HAP-1 (cell line): Measurements from ENCODE around the gene NRG3.
"Not testable (repeated sequence)": the region's sequence is repeated elsewhere in the genome, so short reads cannot be mapped to it uniquely, and the experiment has no call there.

Source experiments
- DNase-seq, 2 experiments: peaks; one replicate each; pipeline ENCODE4 v3.0.0-alpha.2; 2016 to 2020; ENCODE audit warnings: low spot score in 2 of 2
- H3K27me3 ChIP-seq: fragments of 250-450 bp; sonication (Bioruptor Pico); 2 replicates; pipeline ENCODE4 v1.5.1; 2020; ENCODE audit warnings: low read depth, mild to moderate bottlenecking, moderate library complexity
- H3K36me3 ChIP-seq: fragments of 250-450 bp; sonication (Bioruptor Pico); replicated peaks from 2 replicates; pipeline ENCODE4 v1.5.1; 2020; ENCODE audit warnings: mild to moderate bottlenecking
- H3K4me1 ChIP-seq: fragments of 250-450 bp; sonication (Bioruptor Pico); 2 replicates; pipeline ENCODE4 v1.5.1; 2020; ENCODE audit warnings: mild to moderate bottlenecking
- H3K4me3 ChIP-seq: fragments of 250-450 bp; sonication (Bioruptor Pico); 2 replicates; pipeline ENCODE4 v1.5.1; 2020; ENCODE audit warnings: mild to moderate bottlenecking, moderate library complexity
- H3K9me3 ChIP-seq: fragments of 250-450 bp; sonication (Bioruptor Pico); 2 replicates; pipeline ENCODE4 v1.5.1; 2020; ENCODE audit warnings: mild to moderate bottlenecking, moderate library complexity
- in situ Hi-C: fragments of 300-500 bp; cut with MboI; formaldehyde crosslinking; loops from 3 replicates; pipeline ENCODE4 v1.14.3; 2020; ENCODE audit warnings: low sequenced_read_pairs, inconsistent platforms, mixed read lengths

NRG3 gene

GRCh38 chr10:82288461-82288881, 413.5 kb downstream of the NRG3 start:
- Histone ChIP-seq H3K27me3 (no peaks in the 10 kb centered on the region), H3K4me3 (no peak overlapping the region), H3K4me1 (no peaks in the 10 kb centered on the region), H3K9me3 (no peaks in the 10 kb centered on the region), H3K36me3 (no peaks in the 10 kb centered on the region)
- in situ Hi-C loops: no loop called here
- no peak for DNase-seq

DNA sequence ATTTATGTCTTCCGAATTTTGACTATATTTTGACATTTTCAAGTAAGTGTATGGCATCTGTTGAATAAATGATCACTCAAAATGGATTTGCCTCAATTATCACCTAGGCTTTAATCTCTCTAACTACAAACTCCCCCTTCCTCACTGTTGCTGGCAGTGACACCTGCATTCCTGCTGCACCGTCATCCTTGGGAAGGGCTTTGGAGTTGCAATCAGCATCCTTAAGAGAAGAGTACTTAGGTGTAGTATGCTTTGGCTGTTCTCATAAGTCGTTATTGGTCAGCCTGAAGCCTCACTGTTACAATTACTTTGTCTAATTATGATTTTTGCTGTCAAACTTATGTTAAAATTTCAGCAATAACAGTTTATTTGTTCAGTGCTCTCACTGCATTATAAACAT, 415.0 kb downstream of the NRG3 start:
- H3K4me1 ChIP-seq: no peaks in the 10 kb centered on the region
- no peak overlapping the region for H3K4me3 ChIP-seq
- H3K36me3 ChIP-seq: no peaks in the 10 kb centered on the region
- DNase-seq: no peak
- no peaks in the 10 kb centered on the region for H3K27me3 ChIP-seq
- in situ Hi-C loops: no loop called here
- H3K9me3 ChIP-seq: no peaks in the 10 kb centered on the region

DNA sequence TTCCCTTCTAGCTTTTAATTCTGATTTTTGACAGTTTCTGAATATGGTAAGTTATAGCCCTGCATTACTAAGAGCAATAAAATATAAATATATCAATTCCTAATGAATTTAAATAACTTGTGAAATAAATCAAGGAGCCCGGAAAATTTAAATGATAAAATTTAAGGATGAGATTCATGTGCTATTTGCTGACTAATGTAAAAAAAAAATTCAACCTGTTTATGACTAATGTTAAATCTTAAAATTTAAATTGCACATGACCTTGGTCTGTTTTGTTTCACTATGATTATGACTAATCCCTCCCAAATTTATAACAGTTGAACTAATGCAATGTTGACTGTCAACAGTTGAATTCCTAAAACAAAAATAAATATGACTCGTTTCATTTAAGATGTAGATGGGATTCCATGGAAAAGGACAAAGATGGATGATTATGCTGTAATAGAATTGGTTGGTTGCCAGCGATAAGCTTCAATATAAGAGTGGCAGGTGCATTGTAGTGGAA, 419.9 kb downstream of the NRG3 start:
- H3K4me1 ChIP-seq: no peaks in the 10 kb centered on the region
- in situ Hi-C loops: no loop called here
- no peaks in the 10 kb centered on the region for H3K9me3 ChIP-seq
- no peaks in the 10 kb centered on the region for H3K36me3 ChIP-seq
- H3K27me3 ChIP-seq: no peaks in the 10 kb centered on the region
- no peak overlapping the region for H3K4me3 ChIP-seq
- no peak for DNase-seq

DNA sequence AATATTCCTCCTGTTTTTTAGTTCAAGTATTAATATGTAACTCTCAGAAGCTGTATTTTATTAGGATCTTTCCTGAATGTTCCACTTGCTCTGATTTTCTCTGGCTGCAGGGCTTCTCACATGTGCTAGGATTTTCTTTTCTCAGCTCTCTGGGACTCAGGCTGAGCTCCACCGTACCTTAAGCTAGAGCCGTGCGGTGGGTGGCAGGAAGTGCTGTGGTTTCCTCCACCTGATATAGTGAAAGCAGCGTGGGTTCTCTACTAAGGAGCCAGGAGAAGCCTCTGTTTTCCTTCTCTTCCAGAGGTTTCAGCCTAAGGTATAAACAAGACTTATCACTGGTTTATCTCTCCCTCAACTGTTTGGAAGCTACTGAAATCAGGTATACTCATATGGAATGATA, 433.6 kb downstream of the NRG3 start:
- H3K9me3 ChIP-seq: no peaks in the 10 kb centered on the region
- in situ Hi-C loops: no loop called here
- no peaks in the 10 kb centered on the region for H3K4me1 ChIP-seq
- H3K36me3 ChIP-seq: no peaks in the 10 kb centered on the region
- H3K27me3 ChIP-seq: no peaks in the 10 kb centered on the region
- H3K4me3 ChIP-seq: no peak overlapping the region
- DNase-seq: no peak

GRCh38 chr10:82310839-82311238, 435.8 kb downstream of the NRG3 start:
- no peak for DNase-seq
- H3K9me3 ChIP-seq: no peaks in the 10 kb centered on the region
- H3K27me3 ChIP-seq: no peaks in the 10 kb centered on the region
- H3K4me3 ChIP-seq: no peak overlapping the region
- H3K36me3 ChIP-seq: no peaks in the 10 kb centered on the region
- no peaks in the 10 kb centered on the region for H3K4me1 ChIP-seq
- in situ Hi-C loops: no loop called here

DNA sequence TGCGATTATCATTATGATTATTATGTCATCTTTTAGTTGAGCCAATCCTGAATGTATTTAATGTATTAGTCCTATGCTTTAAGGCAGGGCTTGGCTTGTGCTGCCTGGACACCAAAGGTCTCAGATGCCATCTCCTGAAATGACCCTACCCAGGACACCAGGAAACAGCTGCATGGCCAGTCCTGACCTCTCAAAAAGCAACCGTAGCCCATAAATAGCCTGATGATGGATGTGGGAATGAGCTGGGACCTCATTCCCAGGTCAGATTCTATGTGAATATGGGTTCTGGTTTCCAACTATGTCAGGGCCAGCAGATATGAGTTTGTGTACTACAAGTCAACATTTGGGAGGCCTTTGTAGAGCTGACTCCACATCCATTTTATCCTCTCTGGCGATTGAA, 438.4 kb downstream of the NRG3 start:
- in situ Hi-C loops: no loop called here
- H3K4me3 ChIP-seq: no peak overlapping the region

GRCh38 chr10:82318534-82318933, 443.5 kb downstream of the NRG3 start:
- no peaks in the 10 kb centered on the region for H3K9me3 ChIP-seq
- DNase-seq: no peak
- no peaks in the 10 kb centered on the region for H3K4me1 ChIP-seq
- H3K36me3 ChIP-seq: no peaks in the 10 kb centered on the region
- no peak overlapping the region for H3K4me3 ChIP-seq
- in situ Hi-C loops: no loop called here
- no peaks in the 10 kb centered on the region for H3K27me3 ChIP-seq

More for the DNA sequence above, 438.4 kb downstream of the NRG3 start:
- H3K9me3 ChIP-seq: no peaks in the 10 kb centered on the region
- H3K4me1 ChIP-seq: no peaks in the 10 kb centered on the region
- no peak for DNase-seq
- H3K36me3 ChIP-seq: no peaks in the 10 kb centered on the region
- H3K27me3 ChIP-seq: no peaks in the 10 kb centered on the region

DNA sequence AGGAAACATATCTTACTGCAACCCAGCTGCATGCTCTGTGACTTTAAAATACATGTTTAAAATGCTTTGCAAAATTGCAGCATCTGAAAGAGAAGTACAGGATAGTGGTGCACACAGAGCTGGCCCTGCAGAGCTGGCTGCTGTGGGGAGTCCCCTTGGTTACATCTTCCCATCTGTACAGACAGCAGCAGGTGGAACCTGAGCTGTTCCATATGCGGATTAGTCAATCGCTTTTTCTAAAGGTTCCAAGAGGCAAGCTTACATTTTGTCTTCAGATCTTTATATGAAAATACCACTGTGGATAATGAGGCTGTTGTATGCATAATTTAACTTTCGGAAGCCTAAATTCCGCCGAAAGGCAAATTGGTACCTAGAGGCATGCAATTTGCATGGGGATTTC, 444.1 kb downstream of the NRG3 start:
- in situ Hi-C loops: no loop called here
- H3K27me3 ChIP-seq: no peaks in the 10 kb centered on the region
- H3K36me3 ChIP-seq: no peaks in the 10 kb centered on the region
- DNase-seq: no peak
- H3K4me3 ChIP-seq: no peak overlapping the region
- H3K9me3 ChIP-seq: no peaks in the 10 kb centered on the region
- no peaks in the 10 kb centered on the region for H3K4me1 ChIP-seq

- DNase-seq: no peak
- in situ Hi-C loops: no loop called here
- Histone ChIP-seq H3K9me3 (no peaks in the 10 kb centered on the region), H3K27me3 (no peaks in the 10 kb centered on the region), H3K4me3 (no peak overlapping the region), H3K4me1 (no peaks in the 10 kb centered on the region), H3K36me3 (no peaks in the 10 kb centered on the region)
These were observed 444.6 kb downstream of the NRG3 start for GRCh38 chr10:82319562-82319961.

DNA sequence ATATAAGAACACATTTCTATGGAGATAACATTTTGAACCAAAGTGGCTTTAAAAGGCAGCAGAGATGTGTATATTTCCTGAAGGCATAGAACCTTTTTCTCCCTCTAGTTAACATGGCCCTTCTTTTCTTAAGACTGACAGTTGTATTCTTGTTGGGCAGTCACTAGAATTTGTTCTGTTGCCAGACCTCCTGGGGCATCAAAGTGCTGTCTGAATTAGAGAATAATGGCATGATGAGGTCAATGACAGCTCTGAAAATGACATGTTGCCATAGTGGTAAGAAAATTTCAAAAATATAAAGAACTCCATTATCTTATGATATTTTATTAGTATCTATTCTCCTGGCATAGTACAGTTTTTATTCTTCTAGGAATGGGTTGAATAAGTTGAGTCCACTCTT, 446.7 kb downstream of the NRG3 start:
- Histone ChIP-seq H3K4me1 (no peaks in the 10 kb centered on the region), H3K36me3 (no peaks in the 10 kb centered on the region), H3K27me3 (no peaks in the 10 kb centered on the region), H3K4me3 (no peak overlapping the region), H3K9me3 (no peaks in the 10 kb centered on the region)
- no peak for DNase-seq
- in situ Hi-C loops: no loop called here

GRCh38 chr10:82331716-82332115, 456.7 kb downstream of the NRG3 start:
- H3K27me3 ChIP-seq: no peaks in the 10 kb centered on the region
- no peak for DNase-seq
- in situ Hi-C loops: no loop called here
- H3K36me3 ChIP-seq: no peaks in the 10 kb centered on the region
- H3K4me1 ChIP-seq: no peaks in the 10 kb centered on the region
- no peak overlapping the region for H3K4me3 ChIP-seq
- H3K9me3 ChIP-seq: no peaks in the 10 kb centered on the region

DNA sequence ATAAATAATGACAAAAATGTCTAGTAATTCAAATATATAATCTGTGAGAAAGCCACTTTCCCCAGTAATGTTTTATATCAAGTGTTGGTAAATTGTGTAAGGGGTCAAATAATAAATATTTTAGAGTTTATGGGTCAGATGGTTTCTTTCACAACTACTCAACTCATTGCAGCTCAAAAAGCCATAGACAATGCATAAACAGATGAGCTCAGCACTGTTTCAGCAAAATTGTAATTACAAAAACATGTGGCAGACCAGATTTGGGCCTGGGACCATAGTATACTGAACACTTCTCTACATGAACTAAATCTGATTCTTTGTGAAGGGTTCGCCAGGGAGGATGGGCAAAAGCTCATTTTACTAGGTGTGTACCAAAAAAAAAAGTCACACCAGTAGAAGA, 460.8 kb downstream of the NRG3 start:
- in situ Hi-C loops: no loop called here
- DNase-seq: no peak
- Histone ChIP-seq H3K9me3 (no peaks in the 10 kb centered on the region), H3K27me3 (no peaks in the 10 kb centered on the region), H3K4me3 (no peak overlapping the region), H3K36me3 (no peaks in the 10 kb centered on the region), H3K4me1 (no peaks in the 10 kb centered on the region)

- no peaks in the 10 kb centered on the region for H3K9me3 ChIP-seq
- H3K36me3 ChIP-seq: no peaks in the 10 kb centered on the region
- in situ Hi-C loops: no loop called here
These were observed 465.2 kb downstream of the NRG3 start for GRCh38 chr10:82340166-82340565.

DNA sequence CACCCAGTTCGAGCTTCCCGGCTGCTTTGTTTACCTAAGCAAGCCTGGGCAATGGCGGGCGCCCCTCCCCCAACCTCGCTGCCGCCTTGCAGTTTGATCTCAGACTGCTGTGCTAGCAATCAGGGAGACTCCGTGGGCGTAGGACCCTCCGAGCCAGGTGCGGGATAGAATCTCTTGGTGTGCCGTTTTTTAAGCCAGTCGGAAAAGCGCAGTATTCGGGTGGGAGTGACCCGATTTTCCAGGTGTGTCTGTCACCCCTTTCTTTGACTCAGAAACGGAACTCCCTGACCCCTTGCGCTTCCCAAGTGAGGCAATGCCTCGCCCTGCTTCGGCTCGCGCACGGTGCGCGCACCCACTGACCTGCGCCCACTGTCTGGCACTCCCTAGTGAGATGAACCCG, 474.6 kb downstream of the NRG3 start:
- DNase-seq, H3K36me3 ChIP-seq, H3K4me1 ChIP-seq, in situ Hi-C loops, H3K4me3 ChIP-seq, H3K27me3 ChIP-seq, H3K9me3 ChIP-seq: not testable (repeated sequence)

More at GRCh38 chr10:82340166-82340565, 465.2 kb downstream of the NRG3 start:
- no peak for DNase-seq
- Histone ChIP-seq H3K4me3 (no peak overlapping the region), H3K27me3 (no peaks in the 10 kb centered on the region), H3K4me1 (no peaks in the 10 kb centered on the region)

DNA sequence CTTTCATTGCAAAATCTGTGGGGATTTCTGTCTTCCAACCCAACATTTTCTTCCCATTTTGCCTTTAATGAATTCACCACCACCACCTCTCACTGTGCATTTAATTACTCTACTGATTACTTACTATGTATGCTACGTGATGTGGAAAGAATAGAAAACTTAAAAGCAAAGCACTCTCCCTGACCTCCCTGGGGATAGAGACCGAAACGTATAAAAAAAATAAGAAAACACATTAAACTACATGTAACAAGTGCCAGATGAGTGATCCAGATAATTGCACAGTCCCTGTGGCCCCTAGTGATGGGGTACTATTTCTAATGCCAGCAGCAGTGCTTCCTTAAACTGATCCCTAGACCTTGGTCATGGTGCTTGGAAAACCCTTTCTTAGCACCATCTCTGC, 478.4 kb downstream of the NRG3 start:
- in situ Hi-C loops: no loop called here
- Histone ChIP-seq H3K27me3 (no peaks in the 10 kb centered on the region), H3K9me3 (no peaks in the 10 kb centered on the region), H3K4me3 (no peak overlapping the region), H3K4me1 (no peaks in the 10 kb centered on the region), H3K36me3 (no peaks in the 10 kb centered on the region)
- DNase-seq: no peak
